Stimulated activated CD4-positive, alpha-beta T cell treated with anti-CD3 and anti-CD28 coated beads, Interleukin-1b, Interleukin-23, amount 100 ng/mL, for 1 hour (primary cell): ENCODE measurements around the gene DNAH14.
"Not testable (repeated sequence)": the region's sequence is repeated elsewhere in the genome, so short reads cannot be mapped to it uniquely, and the experiment has no call there.

Source experiments
- DNase-seq, 2 donors: peaks; one replicate each; pipeline ENCODE4 v3.0.0-alpha.2; 2020; ENCODE audit warnings: low read depth in 2 of 2

The DNAH14 gene

DNA sequence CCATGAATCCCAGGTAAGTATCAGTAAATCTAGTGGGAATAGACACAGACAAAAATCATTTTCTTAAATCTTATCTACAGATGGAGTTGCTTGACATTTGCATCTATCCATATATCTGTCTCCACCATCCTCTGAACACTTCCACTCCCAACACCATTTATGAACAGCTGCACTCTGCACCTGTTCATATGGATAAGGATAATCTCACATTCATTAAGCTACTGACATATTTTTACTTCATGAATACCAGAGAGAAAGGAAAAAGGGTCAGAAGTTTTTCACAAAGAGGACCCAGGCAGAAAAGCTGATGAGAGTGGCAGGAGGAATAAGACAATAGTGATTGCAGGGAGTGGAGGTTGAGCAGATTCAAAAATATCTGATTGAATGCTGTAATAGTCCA lies 222.6 kb downstream of the DNAH14 start:
- DNase-seq = no peak

- no peak for DNase-seq
These were observed 226.1 kb downstream of the DNAH14 start for GRCh38 chr1:225155555-225155954.

DNA sequence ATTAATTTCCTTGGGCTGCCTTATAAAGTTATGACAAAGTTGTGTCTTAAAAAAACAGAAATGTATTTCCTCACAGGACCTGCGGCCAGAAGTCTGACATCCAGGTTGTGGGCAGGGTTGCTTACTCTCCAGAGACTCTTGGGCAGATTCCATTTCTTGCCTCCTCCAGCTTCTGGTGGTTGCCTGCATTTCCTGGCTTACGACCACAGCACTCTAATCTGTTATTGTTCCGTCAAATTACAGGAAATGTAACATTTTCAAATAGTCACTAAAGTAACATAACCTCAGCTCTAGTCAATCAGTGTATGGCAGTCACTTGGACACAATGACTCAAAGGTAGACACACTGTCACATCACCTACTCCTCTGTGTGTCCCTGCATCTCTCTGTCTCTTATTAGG lies 226.8 kb downstream of the DNAH14 start:
- no peak for DNase-seq

- DNase-seq = no peak
These were observed 228.8 kb downstream of the DNAH14 start for GRCh38 chr1:225158291-225158690.

DNA sequence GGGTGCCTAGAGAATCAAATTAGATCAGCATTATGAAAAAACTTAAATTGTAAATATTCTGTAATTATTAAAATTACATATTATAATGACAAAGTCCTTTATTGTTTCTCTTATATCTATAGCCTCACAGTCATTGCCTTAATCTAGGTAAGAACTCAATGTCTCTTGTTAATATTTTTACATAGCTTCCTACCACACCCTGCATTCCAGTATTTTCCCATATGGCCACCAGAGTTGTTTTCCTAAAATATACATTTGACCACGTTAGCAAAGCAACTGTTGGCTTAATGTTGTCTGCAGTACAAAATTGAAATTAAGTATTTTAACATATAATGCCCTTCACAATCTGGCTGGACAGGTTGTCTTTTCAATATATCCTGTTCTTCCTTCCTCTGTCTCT lies 230.3 kb downstream of the DNAH14 start:
- DNase-seq = no peak

GRCh38 chr1:225177409-225177808 lies 247.9 kb downstream of the DNAH14 start:
- DNase-seq = not testable (repeated sequence)

- DNase-seq = no peak
These were observed 250.2 kb downstream of the DNAH14 start for GRCh38 chr1:225179686-225180085.

DNA sequence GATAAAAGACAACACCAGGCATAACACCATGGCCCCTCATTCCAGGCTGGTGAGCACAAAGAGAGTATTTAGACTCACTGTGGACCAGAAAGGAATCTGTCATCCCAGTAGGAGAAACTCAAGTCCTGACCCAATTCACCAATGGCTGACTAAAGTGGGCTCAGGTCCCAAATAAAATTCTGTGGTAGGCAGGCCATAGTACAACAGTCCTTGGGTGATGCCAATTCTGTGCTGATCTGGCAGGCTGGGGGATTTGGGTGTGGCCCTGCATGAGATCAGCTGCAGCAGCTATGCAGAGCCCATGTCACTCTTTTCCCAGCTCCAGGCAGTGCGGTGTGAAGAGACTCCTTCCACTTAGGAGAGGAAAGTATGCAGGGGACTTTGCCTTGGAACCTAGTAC lies 253.2 kb downstream of the DNAH14 start:
- no peak for DNase-seq

DNA sequence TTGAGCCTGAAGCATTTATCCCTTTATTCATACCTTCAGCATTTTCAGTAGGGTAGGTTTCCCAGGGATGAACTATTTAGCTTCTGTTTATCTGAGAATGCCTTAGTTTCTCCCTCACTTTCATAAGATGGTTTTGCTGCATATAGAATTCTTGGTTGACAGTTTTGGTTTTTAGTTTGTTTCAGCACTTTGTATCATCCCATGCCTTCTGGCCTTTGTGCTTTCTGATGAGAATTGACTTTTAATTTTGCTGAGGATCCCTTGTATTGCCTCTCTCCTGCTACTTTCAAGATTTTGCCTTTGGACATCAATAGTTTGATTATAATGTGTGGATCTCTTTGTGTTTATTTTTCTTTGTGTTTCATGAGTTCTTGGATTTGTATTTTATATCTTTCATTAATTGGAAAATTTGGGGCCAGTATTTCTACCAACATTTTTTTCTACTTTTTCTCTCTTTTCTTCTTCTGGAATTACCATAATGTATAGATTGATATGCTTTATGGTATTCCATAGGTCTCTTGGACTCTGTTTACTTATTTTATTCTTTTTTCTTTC lies 261.8 kb downstream of the DNAH14 start:
- DNase-seq = no peak

GRCh38 chr1:225201447-225201846 lies 272.0 kb downstream of the DNAH14 start:
- DNase-seq = no peak

DNA sequence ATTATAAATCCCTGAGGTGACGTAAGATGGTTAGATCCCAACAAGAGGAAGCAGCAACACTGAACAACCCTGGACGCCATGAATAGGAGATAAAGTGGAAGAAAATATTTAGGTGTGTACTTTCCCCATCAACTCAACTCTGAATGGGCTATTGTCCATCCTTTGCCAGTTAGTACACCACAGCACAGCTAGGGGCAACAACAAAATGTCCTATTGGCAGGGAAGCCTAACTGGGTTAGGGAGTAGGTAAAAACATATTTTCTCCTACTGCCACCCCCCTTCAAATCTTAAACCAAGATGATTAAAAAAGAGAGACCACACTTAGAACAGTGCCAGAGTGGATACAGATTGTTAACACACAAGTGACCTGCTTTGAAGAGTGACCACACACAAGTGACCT lies 278.3 kb downstream of the DNAH14 start:
- DNase-seq = no peak

GRCh38 chr1:225209153-225209552 lies 279.7 kb downstream of the DNAH14 start:
- DNase-seq = no peak

DNA sequence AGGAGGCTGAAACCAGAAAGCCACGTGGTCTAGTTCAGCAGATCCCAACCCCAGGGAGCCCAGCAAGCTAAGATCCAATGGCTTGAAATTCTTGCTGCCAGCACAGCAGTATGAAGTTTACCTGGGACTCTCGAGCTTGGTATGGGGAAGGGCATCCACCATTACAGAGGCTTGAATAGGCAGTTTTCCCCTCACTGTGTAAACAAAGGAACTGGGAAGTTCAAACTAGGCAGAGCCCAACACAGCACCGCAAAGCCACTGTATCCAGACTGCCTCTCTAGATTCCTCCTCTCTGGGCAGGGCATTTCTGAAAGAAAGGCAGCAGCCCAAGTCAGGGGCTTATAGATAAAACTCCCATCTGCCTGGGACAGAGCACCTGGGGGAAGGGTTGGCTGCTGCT lies 280.7 kb downstream of the DNAH14 start:
- not testable (repeated sequence) for DNase-seq

GRCh38 chr1:225211694-225212442 lies 282.4 kb downstream of the DNAH14 start:
- DNase-seq = not testable (repeated sequence)

GRCh38 chr1:225224287-225224686 lies 294.8 kb downstream of the DNAH14 start:
- no peak for DNase-seq

DNA sequence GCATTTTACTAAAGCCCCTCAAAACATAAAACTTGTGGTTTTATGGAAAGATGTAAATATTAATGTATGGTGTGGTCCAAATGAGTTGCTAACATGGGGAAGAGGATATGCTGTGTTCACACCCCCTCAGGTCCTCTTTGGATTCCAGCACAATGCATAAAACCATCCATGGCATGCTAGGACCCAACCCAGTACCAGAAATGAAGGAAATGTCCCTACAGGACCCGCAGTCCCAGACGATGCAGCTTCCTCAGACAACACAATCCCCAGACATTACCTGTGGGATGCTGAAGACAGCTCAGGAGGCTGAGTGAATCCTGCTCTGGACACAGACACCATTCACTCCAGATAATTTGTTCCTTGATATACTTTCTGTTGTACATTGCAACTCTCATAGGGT lies 296.2 kb downstream of the DNAH14 start:
- no peak for DNase-seq

DNA sequence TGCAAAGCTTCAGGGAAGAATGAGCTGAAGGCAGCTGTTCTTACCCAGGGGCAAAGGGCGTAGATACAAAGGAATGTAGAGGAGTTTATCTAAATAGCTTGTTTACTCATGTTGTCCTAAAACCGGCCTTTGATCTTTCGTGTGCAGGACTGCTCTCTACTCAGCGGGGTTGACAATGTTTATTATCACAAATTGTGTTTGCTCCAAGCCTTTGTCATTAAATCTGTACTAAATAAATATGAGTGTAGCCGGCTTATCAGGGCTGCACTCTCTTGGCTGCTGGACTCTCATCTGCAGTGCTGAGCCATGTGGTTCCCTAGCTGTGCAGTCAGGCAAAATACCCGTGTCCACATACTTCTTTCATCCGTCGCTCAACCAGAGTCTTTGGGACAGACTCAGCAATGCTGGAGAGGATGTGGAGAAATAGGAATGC lies 299.4 kb downstream of the DNAH14 start:
- DNase-seq = no peak

GRCh38 chr1:225229429-225229828 lies 300.0 kb downstream of the DNAH14 start:
- DNase-seq = not testable (repeated sequence)

GRCh38 chr1:225230483-225230882 lies 301.0 kb downstream of the DNAH14 start:
- no peak for DNase-seq

DNA sequence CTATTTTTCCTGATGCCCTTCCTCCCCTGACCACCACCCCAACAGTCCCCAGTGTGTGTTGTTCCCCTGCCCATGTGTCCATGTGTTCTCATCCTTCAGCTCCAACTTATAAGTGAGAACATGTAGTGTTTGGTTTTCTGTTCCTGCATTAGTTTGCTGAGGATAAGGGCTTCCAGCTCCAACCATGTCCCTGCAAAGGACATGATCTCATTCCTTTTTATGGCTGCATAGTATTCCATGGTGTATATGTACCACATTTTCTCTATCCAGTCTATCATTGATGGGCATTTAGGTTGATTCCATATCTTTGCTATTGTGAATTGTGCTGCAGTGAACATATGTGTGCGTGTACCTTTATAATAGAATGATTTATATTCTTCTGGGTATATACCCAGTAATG lies 303.5 kb downstream of the DNAH14 start:
- DNase-seq = not testable (repeated sequence)

DNA sequence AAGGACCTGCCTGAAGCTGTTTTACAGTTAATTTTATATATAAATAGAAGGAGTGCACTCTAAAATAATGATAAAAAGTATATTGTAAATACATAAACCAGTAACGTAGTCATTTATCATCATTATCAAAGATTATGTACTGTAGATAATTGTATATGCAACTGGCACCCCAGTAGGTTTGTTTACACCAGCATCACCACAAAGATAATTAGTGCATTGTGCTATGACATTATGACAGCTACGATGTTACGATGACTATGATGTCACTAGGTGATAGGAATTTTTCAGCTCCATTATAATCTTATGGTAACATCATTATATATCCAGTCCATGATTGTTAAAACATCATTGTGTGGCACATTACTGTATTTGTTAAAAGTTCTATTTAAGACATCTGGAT lies 313.1 kb downstream of the DNAH14 start:
- DNase-seq = no peak

DNA sequence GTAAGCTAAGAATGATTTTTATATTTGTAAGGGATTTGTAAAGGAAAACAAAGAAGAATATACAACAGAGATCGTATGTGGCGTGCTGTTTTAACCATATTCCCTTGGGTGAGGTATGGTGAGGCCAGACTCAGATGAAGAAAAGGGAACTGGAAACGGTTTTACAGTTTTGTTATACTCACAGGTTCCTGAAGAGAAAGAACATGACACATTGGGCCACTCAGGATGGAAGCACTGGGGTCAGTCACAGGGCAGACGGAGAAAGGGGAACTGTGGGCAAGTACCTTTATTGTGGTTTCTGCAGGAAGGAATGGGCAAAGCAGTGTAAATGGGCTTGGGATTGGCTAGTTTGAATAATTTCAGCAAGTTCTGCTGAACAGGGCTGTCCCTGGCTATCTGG lies 321.0 kb downstream of the DNAH14 start:
- no peak for DNase-seq

DNA sequence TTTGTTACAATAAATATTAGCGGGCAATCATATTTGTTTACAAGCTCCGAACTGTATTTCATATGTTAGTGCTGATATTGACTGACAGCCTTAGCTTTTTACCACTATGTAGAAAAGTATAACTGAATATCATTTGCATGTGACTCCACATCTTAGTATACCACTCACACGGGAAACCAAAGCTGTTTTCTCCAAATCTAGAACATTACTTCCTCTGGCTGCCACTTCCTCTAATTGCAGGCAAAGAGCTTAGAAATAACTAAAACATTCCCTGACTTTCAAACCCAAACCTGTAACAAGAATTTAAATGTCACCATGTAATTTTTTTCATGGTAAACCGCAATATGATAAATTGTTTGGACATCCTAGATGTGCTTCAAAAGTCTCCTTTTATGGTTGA lies 323.7 kb downstream of the DNAH14 start:
- DNase-seq = no peak

GRCh38 chr1:225253784-225254183 lies 324.3 kb downstream of the DNAH14 start:
- DNase-seq = no peak
